HG03045 (cell line): ENCODE results near the gene EIF4G3.
"Not testable (repeated sequence)": the region's sequence is repeated elsewhere in the genome, so short reads cannot be mapped to it uniquely, and the experiment has no call there.

Source experiments
- ATAC-seq: cut with Tn5 transposase; IDR thresholded peaks from one replicate; pipeline ENCODE4 v1.9.1; 2021; ENCODE audit warnings: mild to moderate bottlenecking, moderate library complexity; ENCODE audit not compliant: unreplicated experiment

The EIF4G3 gene

GRCh38 chr1:21069549-21069948 is 107.1 kb downstream of the EIF4G3 start:
- no peak for ATAC-seq

- no peak for ATAC-seq
Measured at GRCh38 chr1:21068937-21069336, 107.8 kb downstream of the EIF4G3 start.

- ATAC-seq = no peak
Measured at GRCh38 chr1:21067551-21068227, 109.0 kb downstream of the EIF4G3 start.

GRCh38 chr1:21066356-21067012 is 110.2 kb downstream of the EIF4G3 start:
- no peak for ATAC-seq

GRCh38 chr1:21065851-21066250 is 110.8 kb downstream of the EIF4G3 start:
- ATAC-seq = no peak

GRCh38 chr1:21064057-21064456 is 112.6 kb downstream of the EIF4G3 start:
- ATAC-seq = no peak

GRCh38 chr1:21060523-21060922 is 116.2 kb downstream of the EIF4G3 start:
- ATAC-seq = no peak

GRCh38 chr1:21059021-21059420 is 117.7 kb downstream of the EIF4G3 start:
- no peak for ATAC-seq

- ATAC-seq = no peak
Measured at GRCh38 chr1:21058035-21058793, 118.5 kb downstream of the EIF4G3 start.

- not testable (repeated sequence) for ATAC-seq
Measured at GRCh38 chr1:21053189-21053928, 123.3 kb downstream of the EIF4G3 start.

GRCh38 chr1:21052034-21052433 is 124.7 kb downstream of the EIF4G3 start:
- ATAC-seq = no peak

GRCh38 chr1:21051177-21051825 is 125.4 kb downstream of the EIF4G3 start:
- ATAC-seq = no peak

- no peak for ATAC-seq
Measured at GRCh38 chr1:21050031-21050430, 126.7 kb downstream of the EIF4G3 start.

- no peak for ATAC-seq
Measured at GRCh38 chr1:21048462-21048861, 128.2 kb downstream of the EIF4G3 start.

GRCh38 chr1:21046132-21046531 is 130.6 kb downstream of the EIF4G3 start:
- no peak for ATAC-seq

- no peak for ATAC-seq
Measured at GRCh38 chr1:21045351-21045750, 131.3 kb downstream of the EIF4G3 start.

- ATAC-seq = no peak
Measured at GRCh38 chr1:21042929-21043605, 133.6 kb downstream of the EIF4G3 start.

GRCh38 chr1:21041541-21041940 is 135.2 kb downstream of the EIF4G3 start:
- no peak for ATAC-seq

- ATAC-seq = no peak
Measured at GRCh38 chr1:21037091-21037490, 139.6 kb downstream of the EIF4G3 start.

GRCh38 chr1:21035794-21036193 is 140.9 kb downstream of the EIF4G3 start:
- ATAC-seq = no peak
